IPS-15b (cell line): ENCODE measurements around the gene CWC22.
"Not testable (repeated sequence)": the region's sequence is repeated elsewhere in the genome, so short reads cannot be mapped to it uniquely, and the experiment has no call there.

ENCODE experiments used
- H3K27me3 ChIP-seq: one replicate; pipeline ENCODE4 v1.6.1; 2013; ENCODE audit warnings: low read length; ENCODE audit not compliant: control insufficient read depth, insufficient read depth
- H3K36me3 ChIP-seq: one replicate; pipeline ENCODE4 v1.6.1; 2013; ENCODE audit warnings: low read length; ENCODE audit not compliant: control insufficient read depth, insufficient read depth
- H3K4me1 ChIP-seq: one replicate; pipeline ENCODE4 v1.6.1; 2013; ENCODE audit warnings: mild to moderate bottlenecking, low read length; ENCODE audit not compliant: control insufficient read depth, insufficient read depth
- H3K4me3 ChIP-seq: one replicate; pipeline ENCODE4 v1.5.1; 2013; ENCODE audit warnings: low read depth, low read length
- H3K9ac ChIP-seq: one replicate; pipeline ENCODE4 v1.6.1; 2013; ENCODE audit warnings: low read depth, mild to moderate bottlenecking, low read length
- H3K9me3 ChIP-seq: one replicate; pipeline ENCODE4 v1.6.1; 2013; ENCODE audit warnings: mild to moderate bottlenecking, low read length; ENCODE audit not compliant: control insufficient read depth, insufficient read depth

CWC22 gene

DNA sequence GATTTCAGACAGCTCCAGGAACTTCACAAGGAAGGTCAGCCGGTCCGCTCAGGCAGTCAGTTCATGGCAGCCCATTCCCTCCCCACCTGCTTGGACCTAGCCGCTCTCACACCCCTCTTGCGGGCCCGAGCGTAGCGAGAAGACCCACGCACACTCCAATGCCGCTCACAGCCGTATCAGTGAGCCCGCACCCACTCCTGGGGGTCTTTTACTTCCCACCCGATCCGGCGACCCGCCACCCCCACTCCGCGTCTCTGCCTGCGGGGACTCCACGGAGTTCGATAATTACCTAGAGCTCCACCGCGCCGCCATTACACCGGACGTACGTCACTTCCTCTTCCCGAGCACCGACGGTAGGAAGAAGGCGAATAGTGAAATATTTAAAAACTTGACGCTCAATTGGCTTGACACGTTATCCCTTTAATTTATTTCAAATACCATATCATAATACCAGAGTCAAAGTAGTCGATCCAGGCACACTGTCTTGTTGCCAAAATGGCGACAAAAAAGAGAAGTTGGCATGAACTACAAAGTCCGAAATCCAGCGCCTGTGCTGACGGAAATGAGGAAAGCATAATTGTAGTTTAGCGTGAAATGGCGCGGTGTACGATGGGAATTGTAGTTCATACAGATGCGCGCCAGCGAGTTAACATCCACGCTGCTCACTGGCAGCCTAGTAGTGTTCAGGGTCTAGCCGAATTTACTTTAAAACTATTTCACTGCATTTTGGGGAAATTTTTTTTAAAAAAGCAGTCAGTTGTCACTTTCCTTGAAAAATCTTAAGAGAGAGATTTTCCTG lies at the start of gene CWC22:
Gene CWC22, minus strand, starts transcription at position 517 of the 799 bp plus-strand sequence. CDS start 13,956 bp downstream, outside the sequence.
- Histone ChIP-seq H3K9me3 (no peaks in the 10 kb centered on the region), H3K4me1 (peaks cover 8% of the 10 kb centered on the region), H3K9ac (peak within 1 kb of the TSS; percentile 93), H3K27me3 (no peaks in the 10 kb centered on the region), H3K36me3 (no peaks in the 10 kb centered on the region), H3K4me3 (peak within 1 kb of the TSS; percentile 99)

DNA sequence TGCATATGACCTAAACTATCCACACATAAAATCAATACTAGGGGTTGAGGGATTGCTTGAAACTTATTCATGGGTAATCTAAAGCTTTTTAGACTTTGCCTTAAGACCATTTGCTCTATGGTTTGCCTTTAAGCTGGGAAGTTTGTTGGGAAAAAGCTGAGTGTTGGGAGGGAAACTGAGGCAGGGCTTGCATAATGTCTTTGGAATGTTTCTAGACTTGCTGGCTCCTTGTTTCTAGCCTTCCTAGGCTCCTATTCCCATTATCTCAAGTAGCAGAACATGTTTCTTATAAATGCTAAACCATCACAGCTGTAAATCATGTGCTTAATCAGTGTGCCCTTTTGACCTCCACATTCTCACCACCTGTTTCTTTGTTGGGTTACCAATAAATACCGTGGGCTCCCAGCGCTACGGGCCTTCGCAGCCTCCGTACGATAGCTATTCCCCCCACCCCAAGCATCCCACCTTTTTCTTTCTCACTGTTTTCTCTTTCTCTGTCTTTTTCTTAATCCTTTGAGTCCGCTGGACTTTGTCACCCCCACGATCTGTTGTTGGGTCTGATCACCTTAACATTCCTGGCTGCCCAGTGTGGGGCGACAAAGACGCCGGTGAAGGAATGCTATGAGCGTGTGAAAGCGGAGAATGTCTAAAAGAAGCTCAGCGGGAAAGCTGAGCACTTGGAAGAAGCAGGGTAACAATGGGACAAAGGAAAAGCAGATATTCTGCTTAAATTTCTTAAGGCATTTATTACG lies 49.4 kb upstream of the CWC22 start:
- Histone ChIP-seq H3K36me3 (no peaks in the 10 kb centered on the region), H3K27me3 (no peaks in the 10 kb centered on the region)

DNA sequence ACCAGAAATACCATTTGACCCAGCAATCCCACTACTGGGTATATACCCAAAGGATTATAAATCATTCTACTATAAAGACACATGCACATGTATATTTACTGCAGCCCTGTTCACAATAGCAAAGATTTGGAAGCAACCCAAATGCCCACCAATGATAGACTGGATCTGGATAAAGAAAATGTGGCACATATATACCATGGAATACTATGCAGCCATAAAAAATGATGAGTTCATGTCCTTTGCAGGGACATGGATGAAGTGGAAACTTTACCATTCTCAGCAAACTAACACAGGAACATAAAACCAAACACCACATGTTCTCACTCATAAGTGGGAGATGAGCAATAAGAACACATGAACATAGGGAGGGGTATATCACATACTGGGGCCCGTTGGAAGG lies 47.5 kb upstream of the CWC22 start:
- not testable (repeated sequence) for H3K4me3 ChIP-seq, H3K36me3 ChIP-seq, H3K9ac ChIP-seq, H3K9me3 ChIP-seq, H3K27me3 ChIP-seq
- peaks cover 30% of the 10 kb centered on the region for H3K4me1 ChIP-seq

More for the DNA sequence above, 49.4 kb upstream of the CWC22 start:
- peak overlapping the region; percentile 4 for H3K4me3 ChIP-seq
- no peak overlapping the region for H3K9ac ChIP-seq
- H3K9me3 ChIP-seq: no peaks in the 10 kb centered on the region
- peaks cover 32% of the 10 kb centered on the region for H3K4me1 ChIP-seq

DNA sequence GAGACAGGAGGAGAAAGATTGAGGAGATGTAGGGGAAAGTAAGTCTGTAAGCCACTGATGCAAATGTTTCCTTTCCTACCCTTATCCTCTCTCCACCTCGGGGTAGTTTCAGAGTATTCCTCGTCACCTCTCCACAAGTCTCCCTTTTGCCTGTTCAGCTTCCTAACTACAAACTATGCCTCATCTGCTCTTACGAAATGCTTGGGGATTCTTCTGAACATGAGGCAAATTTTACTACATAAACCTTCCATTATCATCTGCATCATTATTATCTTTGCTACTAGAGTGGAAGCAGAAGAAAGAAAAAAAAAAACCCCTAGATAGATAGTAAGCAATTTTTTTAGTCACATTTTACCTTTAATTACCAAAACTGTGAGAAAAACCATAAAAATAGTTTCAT lies 43.1 kb upstream of the CWC22 start:
- no peak overlapping the region for H3K4me3 ChIP-seq
- no peaks in the 10 kb centered on the region for H3K4me1 ChIP-seq
- no peaks in the 10 kb centered on the region for H3K27me3 ChIP-seq
- no peaks in the 10 kb centered on the region for H3K9me3 ChIP-seq
- H3K36me3 ChIP-seq: no peaks in the 10 kb centered on the region
- no peak overlapping the region for H3K9ac ChIP-seq

- no peaks in the 10 kb centered on the region for H3K9me3 ChIP-seq
- H3K9ac ChIP-seq: no peak overlapping the region
- H3K4me1 ChIP-seq: no peaks in the 10 kb centered on the region
- no peak overlapping the region for H3K4me3 ChIP-seq
- no peaks in the 10 kb centered on the region for H3K36me3 ChIP-seq
- H3K27me3 ChIP-seq: no peaks in the 10 kb centered on the region
Measured at GRCh38 chr2:180048251-180048650, 41.2 kb upstream of the CWC22 start.

DNA sequence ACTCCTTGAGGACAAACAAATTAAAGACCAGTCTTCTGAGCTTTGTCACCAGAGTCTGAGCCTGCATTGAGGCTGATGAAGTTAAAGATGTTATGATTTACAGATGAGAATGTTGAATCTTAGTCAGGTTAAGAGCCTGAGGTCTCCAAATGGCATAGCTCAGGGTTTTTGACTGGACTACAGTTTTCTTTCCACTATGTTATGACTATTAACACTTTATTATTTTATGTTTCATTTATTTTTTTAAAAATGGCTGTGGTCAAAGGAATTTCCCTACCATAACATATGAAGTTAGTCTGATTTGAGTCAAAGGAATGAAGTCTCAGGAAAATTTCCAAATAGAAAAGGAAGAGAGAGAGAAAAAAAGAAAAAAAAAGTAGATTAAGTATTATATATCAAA lies 39.7 kb upstream of the CWC22 start:
- no peaks in the 10 kb centered on the region for H3K36me3 ChIP-seq
- no peaks in the 10 kb centered on the region for H3K4me1 ChIP-seq
- no peak overlapping the region for H3K4me3 ChIP-seq
- H3K9me3 ChIP-seq: no peaks in the 10 kb centered on the region
- no peaks in the 10 kb centered on the region for H3K27me3 ChIP-seq
- H3K9ac ChIP-seq: no peak overlapping the region

DNA sequence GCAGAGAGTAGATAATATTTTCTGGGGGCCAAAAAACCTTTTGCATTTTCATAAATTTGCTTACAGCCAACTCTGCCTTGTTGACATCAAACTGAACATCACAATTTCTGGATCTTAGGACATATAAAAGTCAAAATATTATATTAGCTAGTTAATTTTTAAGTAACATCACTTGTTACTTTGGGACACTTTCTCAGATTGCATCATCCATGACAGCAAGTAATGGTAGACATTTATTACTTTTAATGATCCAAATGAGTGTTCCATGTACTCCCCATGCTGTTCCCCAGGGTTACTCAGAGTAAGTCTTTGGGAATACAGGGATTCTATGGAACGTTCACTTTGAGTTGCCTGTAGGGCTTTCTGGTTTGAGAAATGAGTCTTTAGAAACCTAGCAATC lies 39.1 kb upstream of the CWC22 start:
- no peaks in the 10 kb centered on the region for H3K4me1 ChIP-seq
- H3K27me3 ChIP-seq: no peaks in the 10 kb centered on the region
- no peaks in the 10 kb centered on the region for H3K9me3 ChIP-seq
- H3K4me3 ChIP-seq: no peak overlapping the region
- no peaks in the 10 kb centered on the region for H3K36me3 ChIP-seq
- H3K9ac ChIP-seq: no peak overlapping the region

DNA sequence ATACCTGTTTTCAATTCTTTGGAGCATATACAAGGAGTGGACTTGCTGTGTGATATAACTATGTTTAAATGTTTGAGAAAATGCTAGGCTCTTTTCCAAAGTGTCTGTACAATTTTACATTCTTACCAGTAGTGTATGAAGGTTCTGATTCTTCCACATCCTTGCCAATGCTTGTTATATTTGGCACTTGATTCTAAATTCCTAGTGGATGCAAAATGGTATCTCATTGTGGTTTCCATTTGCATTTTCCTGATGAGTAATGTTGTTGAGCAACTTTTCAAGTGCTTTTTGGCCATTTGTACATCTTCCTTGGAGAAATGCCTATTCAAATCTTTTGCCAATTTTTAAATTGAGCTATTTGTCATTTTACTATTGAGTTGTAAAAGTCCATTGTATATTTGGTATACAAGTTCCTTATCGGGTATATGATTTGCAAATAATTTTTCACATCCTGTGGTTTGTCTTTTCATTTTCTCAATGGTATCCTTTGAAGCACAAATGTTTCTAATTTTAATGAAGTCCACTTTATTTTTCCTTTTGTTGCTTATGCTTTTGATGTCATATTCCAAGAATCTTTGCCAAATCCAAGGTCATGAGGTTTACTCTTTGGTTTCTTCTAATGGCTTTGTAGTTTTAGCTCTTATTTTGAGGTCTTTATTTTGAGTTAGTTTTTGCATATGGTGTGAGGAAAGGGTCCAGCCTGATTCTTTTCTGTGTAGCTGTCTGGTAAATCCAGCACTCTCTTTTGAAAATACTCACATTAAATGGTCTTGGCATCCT lies 33.2 kb upstream of the CWC22 start:
- Histone ChIP-seq H3K4me1 (no peaks in the 10 kb centered on the region), H3K9me3 (no peaks in the 10 kb centered on the region), H3K4me3 (no peak overlapping the region), H3K9ac (no peak overlapping the region), H3K36me3 (no peaks in the 10 kb centered on the region), H3K27me3 (no peaks in the 10 kb centered on the region)

GRCh38 chr2:180038997-180039396 lies 31.9 kb upstream of the CWC22 start:
- H3K36me3 ChIP-seq: no peaks in the 10 kb centered on the region
- H3K9me3 ChIP-seq: no peaks in the 10 kb centered on the region
- no peaks in the 10 kb centered on the region for H3K27me3 ChIP-seq
- no peak overlapping the region for H3K9ac ChIP-seq
- peaks cover 7% of the 10 kb centered on the region for H3K4me1 ChIP-seq
- no peak overlapping the region for H3K4me3 ChIP-seq

GRCh38 chr2:180033993-180034894 lies 27.1 kb upstream of the CWC22 start:
- H3K27me3 ChIP-seq: no peaks in the 10 kb centered on the region
- H3K36me3 ChIP-seq: no peaks in the 10 kb centered on the region
- H3K9ac ChIP-seq: peak overlapping the region; percentile 29
- peaks cover 11% of the 10 kb centered on the region for H3K4me1 ChIP-seq
- no peaks in the 10 kb centered on the region for H3K9me3 ChIP-seq
- no peak overlapping the region for H3K4me3 ChIP-seq

DNA sequence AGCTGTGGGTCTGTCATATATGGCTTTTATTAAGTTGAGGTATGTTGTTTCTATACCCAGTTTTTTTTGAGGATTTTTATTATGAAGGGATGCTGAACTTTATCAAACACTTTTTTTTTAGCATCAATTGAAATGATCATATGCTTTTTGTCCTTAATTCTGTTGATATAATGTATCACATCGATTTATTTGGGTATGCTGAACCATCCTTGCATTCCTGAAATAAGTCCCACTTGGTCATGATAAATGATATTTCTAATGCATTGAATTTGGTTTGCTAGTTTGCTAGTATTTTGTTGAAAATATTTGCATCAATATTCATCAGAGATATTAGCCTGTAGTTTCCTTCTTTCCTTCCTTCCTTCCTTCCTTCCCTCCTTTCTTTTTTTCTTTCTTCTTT lies 22.5 kb upstream of the CWC22 start:
- no peak overlapping the region for H3K9ac ChIP-seq
- H3K27me3 ChIP-seq: no peaks in the 10 kb centered on the region
- no peaks in the 10 kb centered on the region for H3K9me3 ChIP-seq
- H3K4me1 ChIP-seq: peaks cover 9% of the 10 kb centered on the region
- H3K4me3 ChIP-seq: no peak overlapping the region
- no peaks in the 10 kb centered on the region for H3K36me3 ChIP-seq
